ENCODE data around the gene PAQR6. TPM values are rescaled to one million over a fixed set of nuclear protein-coding genes. Genes with fewer than 3 reads are reported as not detected.

PAQR6 gene
- total RNA-seq, 4 donors from 2014 or later = 2.0 to 8.4 (median 4.6) TPM

- intact Hi-C loops (cut with DNase I; ENCODE audit: low total_unique reads) = no loop called here
- no peak for DNase-seq (ENCODE audit: low spot score in 2 of 2)
- no peak overlapping the region for H3K4me3 ChIP-seq (ENCODE audit: low read depth, poor library complexity, severe bottlenecking)
- 76 to 93% methylated on average over 2 of the region's 2 CpGs for WGBS, 2 donors
- TF ChIP-seq POLR2A (IDR thresholded peaks at IDR 0.05) (no peak), CTCF (IDR thresholded peaks at IDR 0.05) (no peak)
Observed at GRCh38 chr1:156260896-156261295, 13.0 kb upstream of the PAQR6 start.

GRCh38 chr1:156259805-156260204 lies 11.9 kb upstream of the PAQR6 start:
- intact Hi-C loops (cut with DNase I; ENCODE audit: low total_unique reads) = no loop called here
- H3K4me3 ChIP-seq (ENCODE audit: low read depth, poor library complexity, severe bottlenecking) = no peak overlapping the region
- DNase-seq (ENCODE audit: low spot score in 2 of 2) = no peak
- WGBS, 2 donors = 90 to 91% methylated on average over 3 of the region's 3 CpGs
- TF ChIP-seq POLR2A (IDR thresholded peaks at IDR 0.05) = no peak
- no peak for TF ChIP-seq CTCF (IDR thresholded peaks at IDR 0.05)

- intact Hi-C loops (cut with DNase I; ENCODE audit: low total_unique reads) = no loop called here
- WGBS, 2 donors = 51 to 87% methylated on average over 5 to 8 of the region's 8 CpGs
- no peak for TF ChIP-seq CTCF (IDR thresholded peaks at IDR 0.05)
- TF ChIP-seq POLR2A (IDR thresholded peaks at IDR 0.05) = no peak
- no peak for DNase-seq (ENCODE audit: low spot score in 2 of 2)
- no peak overlapping the region for H3K4me3 ChIP-seq (ENCODE audit: low read depth, poor library complexity, severe bottlenecking)
Observed at GRCh38 chr1:156258859-156259258, 11.0 kb upstream of the PAQR6 start.

GRCh38 chr1:156257711-156258110 lies 9.9 kb upstream of the PAQR6 start:
- no peak for DNase-seq (ENCODE audit: low spot score in 2 of 2)
- TF ChIP-seq CTCF (IDR thresholded peaks at IDR 0.05) (no peak), POLR2A (IDR thresholded peaks at IDR 0.05) (no peak)
- WGBS, 2 donors = 47 to 57% methylated on average over 2 of the region's 2 CpGs
- H3K4me3 ChIP-seq (ENCODE audit: low read depth, poor library complexity, severe bottlenecking) = no peak overlapping the region
- intact Hi-C loops (cut with DNase I; ENCODE audit: low total_unique reads) = no loop called here

- DNase-seq (ENCODE audit: low spot score in 2 of 2) = no peak
- TF ChIP-seq POLR2A (IDR thresholded peaks at IDR 0.05) (no peak), CTCF (IDR thresholded peaks at IDR 0.05) (no peak)
- intact Hi-C loops (cut with DNase I; ENCODE audit: low total_unique reads) = no loop called here
- no peak overlapping the region for H3K4me3 ChIP-seq (ENCODE audit: low read depth, poor library complexity, severe bottlenecking)
- 75 to 77% methylated on average over 3 of the region's 3 CpGs for WGBS, 2 donors
Observed at GRCh38 chr1:156253634-156254033, 5.8 kb upstream of the PAQR6 start.

- TF ChIP-seq POLR2A (IDR thresholded peaks at IDR 0.05) = no peak
- TF ChIP-seq CTCF (IDR thresholded peaks at IDR 0.05) = no peak
- 33 to 38% methylated on average over 3 of the region's 3 CpGs for WGBS, 2 donors
- intact Hi-C loops (cut with DNase I; ENCODE audit: low total_unique reads) = no loop called here
- no peak overlapping the region for H3K4me3 ChIP-seq (ENCODE audit: low read depth, poor library complexity, severe bottlenecking)
- no peak for DNase-seq (ENCODE audit: low spot score in 2 of 2)
Observed at GRCh38 chr1:156251527-156251926, 3.7 kb upstream of the PAQR6 start.

Data from lower leg skin (tissue), 4 donors.